Prostate gland (tissue), 2 donors: ENCODE data around the gene SMG5. TPM values are rescaled to one million over a fixed set of nuclear protein-coding genes. Genes with fewer than 3 reads are reported as not detected.

Source experiments
- DNase-seq: peaks from one replicate; pipeline ENCODE4 v3.0.0-alpha.2; 2019; ENCODE audit warnings: low spot score
- H3K27ac ChIP-seq, 2 donors: fragments of 200-600 bp; sonication (generic); 2 replicates each; pipeline ENCODE4 v1.5.1; 2017 to 2019
- H3K27me3 ChIP-seq: fragments of 200-600 bp; sonication (generic); replicated peaks from 2 replicates; pipeline ENCODE4 v1.5.1; 2019; ENCODE audit not compliant: insufficient read depth
- H3K36me3 ChIP-seq, 2 donors: fragments of 200-600 bp; sonication (generic); 1 replicate in 1 of 2; 2 replicates in 1 of 2; pipeline versions ENCODE4 v1.5.1 to v1.8.1; 2017 to 2019
- H3K4me1 ChIP-seq: fragments of 200-600 bp; sonication (generic); replicated peaks from 2 replicates; pipeline ENCODE4 v1.5.1; 2019
- H3K4me3 ChIP-seq, 2 donors: fragments of 200-600 bp; sonication (generic); 2 replicates each; pipeline ENCODE4 v1.5.1; 2017 to 2019
- H3K9me3 ChIP-seq: fragments of 200-600 bp; sonication (generic); 2 replicates; pipeline ENCODE4 v1.5.1; 2017
- POLR2A ChIP-seq: fragments of 450-650 bp; IDR thresholded peaks from one replicate; pipeline ENCODE4 v1.6.1; 2016; ENCODE audit warnings: antibody characterized with exemption, mild to moderate bottlenecking
- POLR2AphosphoS5 ChIP-seq: sonication (generic); formaldehyde crosslinking; IDR thresholded peaks from one replicate; pipeline ENCODE4 v1.6.1; 2017; ENCODE audit warnings: antibody characterized with exemption
- WGBS: methylation state at CpG from one replicate; pipeline ENCODE4 v1.1.5; 2018; 5-methylcytosine and 5-hydroxymethylcytosine counted together
- intact Hi-C: fragments of 100-400 bp; cut with DNase I; formaldehyde crosslinking; loops from one replicate; pipeline ENCODE4 v1.14.2; 2022
- total RNA-seq, 2 donors: library from RNA; depleted of rRNA; stranded (reverse); fragments of >200 nt; gene quantifications; one replicate each; pipeline ENCODE4 v1.1.0, GENCODE V29; 2016
- TF ChIP-seq, protein P1 (sequence below), 4 experiments: fragments of 200-600 bp in 2 of 4; fragments of 450-650 bp in 2 of 4; sonication (generic) in 2 of 4; IDR thresholded peaks; 1 replicate in 3 of 4; 2 replicates in 1 of 4; pipeline ENCODE4 v1.5.1; 2016 to 2019; ENCODE audit warnings: antibody characterized with exemption in 4 of 4, mild to moderate bottlenecking in 2 of 4, moderate library complexity in 2 of 4

SMG5 gene
- total RNA-seq, 2 donors from 2014 or later: 49.1 to 113 TPM

DNA sequence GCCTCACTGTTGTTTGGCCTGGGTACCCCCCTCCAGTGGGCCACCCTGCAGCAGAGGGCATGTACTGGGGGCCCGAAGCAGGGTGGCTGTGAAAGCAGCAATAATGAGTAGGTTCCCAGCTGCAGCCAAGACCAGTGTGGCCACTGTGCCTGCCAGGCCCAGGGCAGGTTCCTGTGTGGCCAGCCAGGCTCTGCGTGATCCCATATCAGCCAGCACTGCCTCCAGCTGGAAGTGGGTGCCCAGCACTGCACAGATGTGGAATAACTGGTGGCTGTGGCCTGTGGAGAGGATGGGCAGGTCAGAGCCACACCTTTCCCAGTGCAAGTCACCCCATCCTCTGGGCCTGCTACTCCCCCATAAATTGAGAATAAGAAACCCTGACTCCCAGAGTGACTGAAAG, 38.5 kb downstream of the SMG5 start:
- Histone ChIP-seq H3K4me3 (no peak overlapping the region), H3K9me3 (no peaks in the 10 kb centered on the region), H3K4me1 (no peaks in the 10 kb centered on the region), H3K27ac (no peak overlapping the region), H3K27me3 (no peaks in the 10 kb centered on the region), H3K36me3 (no peaks in the 10 kb centered on the region)
- intact Hi-C loops: no loop called here
- 91% methylated on average over 2 of the region's 2 CpGs for WGBS
- no peak for DNase-seq
- TF ChIP-seq POLR2A (no peak), POLR2AphosphoS5 (no peak)
- TF ChIP-seq, protein P1, sequence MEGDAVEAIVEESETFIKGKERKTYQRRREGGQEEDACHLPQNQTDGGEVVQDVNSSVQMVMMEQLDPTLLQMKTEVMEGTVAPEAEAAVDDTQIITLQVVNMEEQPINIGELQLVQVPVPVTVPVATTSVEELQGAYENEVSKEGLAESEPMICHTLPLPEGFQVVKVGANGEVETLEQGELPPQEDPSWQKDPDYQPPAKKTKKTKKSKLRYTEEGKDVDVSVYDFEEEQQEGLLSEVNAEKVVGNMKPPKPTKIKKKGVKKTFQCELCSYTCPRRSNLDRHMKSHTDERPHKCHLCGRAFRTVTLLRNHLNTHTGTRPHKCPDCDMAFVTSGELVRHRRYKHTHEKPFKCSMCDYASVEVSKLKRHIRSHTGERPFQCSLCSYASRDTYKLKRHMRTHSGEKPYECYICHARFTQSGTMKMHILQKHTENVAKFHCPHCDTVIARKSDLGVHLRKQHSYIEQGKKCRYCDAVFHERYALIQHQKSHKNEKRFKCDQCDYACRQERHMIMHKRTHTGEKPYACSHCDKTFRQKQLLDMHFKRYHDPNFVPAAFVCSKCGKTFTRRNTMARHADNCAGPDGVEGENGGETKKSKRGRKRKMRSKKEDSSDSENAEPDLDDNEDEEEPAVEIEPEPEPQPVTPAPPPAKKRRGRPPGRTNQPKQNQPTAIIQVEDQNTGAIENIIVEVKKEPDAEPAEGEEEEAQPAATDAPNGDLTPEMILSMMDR (IDR thresholded peaks at IDR 0.05): no peak

- intact Hi-C loops: no loop called here
- H3K36me3 ChIP-seq: peaks cover 0 to 4% of the 10 kb centered on the region in 2 donors
Measured at GRCh38 chr1:156242738-156243137, 39.9 kb downstream of the SMG5 start.

DNA sequence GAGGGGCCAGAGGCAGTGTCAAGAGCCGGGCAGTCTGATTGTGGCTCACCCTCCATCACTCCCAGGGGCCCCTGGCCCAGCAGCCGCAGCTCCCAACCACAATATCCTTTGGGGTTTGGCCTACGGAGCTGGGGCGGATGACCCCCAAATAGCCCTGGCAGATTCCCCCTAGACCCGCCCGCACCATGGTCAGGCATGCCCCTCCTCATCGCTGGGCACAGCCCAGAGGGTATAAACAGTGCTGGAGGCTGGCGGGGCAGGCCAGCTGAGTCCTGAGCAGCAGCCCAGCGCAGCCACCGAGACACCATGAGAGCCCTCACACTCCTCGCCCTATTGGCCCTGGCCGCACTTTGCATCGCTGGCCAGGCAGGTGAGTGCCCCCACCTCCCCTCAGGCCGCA, 40.7 kb downstream of the SMG5 start, which contains the start of gene BGLAP:
Gene BGLAP (plus strand): TSS at position 259 of the 400 bp plus-strand sequence. CDS start 48 bp downstream, at position 307.
- Histone ChIP-seq H3K4me3 (no peak within 1 kb of the TSS), H3K4me1 (no peaks in the 10 kb centered on the region), H3K36me3 (peaks cover 0 to 4% of the 10 kb centered on the region in 2 donors), H3K9me3 (no peaks in the 10 kb centered on the region), H3K27me3 (no peaks in the 10 kb centered on the region), H3K27ac (no peak within 1 kb of the TSS)
- intact Hi-C loops: no loop called here
- WGBS: 86% methylated on average over 14 of the region's 14 CpGs
- TF ChIP-seq, protein P1 (IDR thresholded peaks at IDR 0.05): no peak
- TF ChIP-seq POLR2A (no peak), POLR2AphosphoS5 (no peak)
- DNase-seq: no peak

More at GRCh38 chr1:156242738-156243137, 39.9 kb downstream of the SMG5 start:
- Histone ChIP-seq H3K27ac (no peak overlapping the region), H3K4me1 (no peaks in the 10 kb centered on the region), H3K27me3 (no peaks in the 10 kb centered on the region), H3K4me3 (no peak overlapping the region), H3K9me3 (no peaks in the 10 kb centered on the region)
- 62% methylated on average over 10 of the region's 10 CpGs for WGBS
- no peak for TF ChIP-seq POLR2A
- TF ChIP-seq, protein P1 (IDR thresholded peaks at IDR 0.05): no peak
- no peak for TF ChIP-seq POLR2AphosphoS5
- no peak for DNase-seq

DNA sequence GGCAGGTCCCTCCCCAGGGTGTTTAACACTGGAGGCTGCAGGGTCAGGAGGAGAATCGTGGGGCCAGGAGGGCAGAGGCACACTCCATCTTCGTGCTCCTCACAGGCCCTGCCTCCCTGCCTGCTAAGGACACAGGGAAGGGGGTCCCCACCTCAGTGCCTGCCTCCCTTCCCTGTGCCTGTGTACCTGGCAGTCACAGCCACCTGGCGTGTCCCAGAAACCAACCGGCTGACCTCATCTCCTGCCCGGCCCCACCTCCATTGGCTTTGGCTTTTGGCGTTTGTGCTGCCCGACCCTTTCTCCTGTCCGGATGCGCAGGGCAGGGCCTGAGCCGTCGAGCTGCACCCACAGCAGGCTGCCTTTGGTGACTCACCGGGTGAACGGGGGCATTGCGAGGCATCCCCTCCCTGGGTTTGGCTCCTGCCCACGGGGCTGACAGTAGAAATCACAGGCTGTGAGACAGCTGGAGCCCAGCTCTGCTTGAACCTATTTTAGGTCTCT, 41.3 kb downstream of the SMG5 start:
- Histone ChIP-seq H3K9me3 (no peaks in the 10 kb centered on the region), H3K36me3 (peaks cover under 1 to 8% of the 10 kb centered on the region in 2 donors), H3K4me1 (no peaks in the 10 kb centered on the region), H3K27me3 (no peaks in the 10 kb centered on the region), H3K27ac (no peak overlapping the region), H3K4me3 (no peak overlapping the region)
- 60% methylated on average over 15 of the region's 15 CpGs for WGBS
- no peak for DNase-seq
- TF ChIP-seq, protein P1 (IDR thresholded peaks at IDR 0.05): no peak
- TF ChIP-seq POLR2A (no peak), POLR2AphosphoS5 (no peak)
- intact Hi-C loops: no loop called here

- no peaks in the 10 kb centered on the region for H3K9me3 ChIP-seq
- intact Hi-C loops: no loop called here
Measured at GRCh38 chr1:156238248-156238647, 44.4 kb downstream of the SMG5 start.

More at GRCh38 chr1:156238248-156238647, 44.4 kb downstream of the SMG5 start:
- H3K4me1 ChIP-seq: no peaks in the 10 kb centered on the region
- no peaks in the 10 kb centered on the region for H3K27me3 ChIP-seq
- no peak for TF ChIP-seq POLR2AphosphoS5
- TF ChIP-seq POLR2A: no peak
- TF ChIP-seq, protein P1 (IDR thresholded peaks at IDR 0.05): no peak
- no peak for DNase-seq
- no peak overlapping the region for H3K27ac ChIP-seq
- no peak overlapping the region for H3K4me3 ChIP-seq
- 95% methylated on average over 5 of the region's 5 CpGs for WGBS
- peaks cover 6 to 14% of the 10 kb centered on the region in 2 donors for H3K36me3 ChIP-seq
